DOHH2 (cell line): ENCODE measurements around the gene MAP2K6.

Source experiments
- H3F3A ChIP-seq: fragments of 200-600 bp; sonication (generic), shearing (Covaris generic); 2 replicates; pipeline ENCODE4 v1.6.0; 2016; ENCODE audit warnings: antibody characterized with exemption, mild to moderate bottlenecking; ENCODE audit not compliant: control insufficient read depth, insufficient read depth
- H3K27ac ChIP-seq: fragments of 200-600 bp; sonication (generic); 2 replicates; pipeline ENCODE4 v1.5.1; 2014; ENCODE audit warnings: low read depth, mild to moderate bottlenecking, low read length, moderate library complexity
- H3K27me3 ChIP-seq: fragments of 200-600 bp; sonication (generic); 2 replicates; pipeline ENCODE4 v1.6.1; 2014; ENCODE audit warnings: mild to moderate bottlenecking, low read length, mixed read lengths; ENCODE audit not compliant: control insufficient read depth
- H3K36me3 ChIP-seq: fragments of 200-600 bp; sonication (generic); 2 replicates; pipeline ENCODE4 v1.6.1; 2014; ENCODE audit warnings: mild to moderate bottlenecking, low read length, moderate library complexity, mixed read lengths; ENCODE audit not compliant: control insufficient read depth
- H3K4me1 ChIP-seq: fragments of 200-600 bp; sonication (generic); 2 replicates; pipeline ENCODE4 v1.6.1; 2014; ENCODE audit warnings: mild to moderate bottlenecking, low read length, mixed read lengths; ENCODE audit not compliant: control insufficient read depth
- H3K4me2 ChIP-seq: fragments of 200-600 bp; sonication (generic); 2 replicates; pipeline ENCODE4 v1.6.0; 2014; ENCODE audit warnings: mild to moderate bottlenecking, low read length, moderate library complexity
- H3K4me3 ChIP-seq: fragments of 200-600 bp; sonication (generic); 2 replicates; pipeline ENCODE4 v1.5.1; 2014; ENCODE audit warnings: mild to moderate bottlenecking, low read length, mixed read lengths
- H3K79me2 ChIP-seq: fragments of 200-600 bp; sonication (generic); 2 replicates; pipeline ENCODE4 v1.6.1; 2014; ENCODE audit warnings: mild to moderate bottlenecking, low read length, mixed read lengths; ENCODE audit not compliant: control insufficient read depth
- H3K9me2 ChIP-seq: fragments of 200-600 bp; sonication (generic); replicated peaks from 2 replicates; pipeline ENCODE4 v1.6.1; 2014; ENCODE audit warnings: mild to moderate bottlenecking, low read length, mixed read lengths; ENCODE audit not compliant: control insufficient read depth
- H3K9me3 ChIP-seq: fragments of 200-600 bp; sonication (generic); 2 replicates; pipeline ENCODE4 v1.6.1; 2014; ENCODE audit warnings: antibody characterized with exemption, low read length, mixed read lengths; ENCODE audit not compliant: control insufficient read depth, insufficient read depth
- H4K20me1 ChIP-seq: fragments of 200-600 bp; sonication (generic); 2 replicates; pipeline ENCODE4 v1.6.0; 2014; ENCODE audit warnings: low read depth, mild to moderate bottlenecking, antibody characterized with exemption, low read length, moderate library complexity; ENCODE audit not compliant: control insufficient read depth, insufficient read depth
- EZH2phosphoT487 ChIP-seq: fragments of 200-600 bp; sonication (generic); IDR thresholded peaks from 2 replicates; pipeline ENCODE4 v1.6.1; 2017; ENCODE audit warnings: borderline replicate concordance, mild to moderate bottlenecking, antibody characterized with exemption, low read length, moderate library complexity, mixed read lengths
- TF ChIP-seq, protein P1 (sequence below): fragments of 200-600 bp; sonication (generic); IDR thresholded peaks from one replicate; pipeline ENCODE4 v1.5.1; 2014; ENCODE audit warnings: antibody characterized with exemption, mild to moderate bottlenecking, low read depth, low read length; ENCODE audit not compliant: poor library complexity, severe bottlenecking

MAP2K6 gene

DNA sequence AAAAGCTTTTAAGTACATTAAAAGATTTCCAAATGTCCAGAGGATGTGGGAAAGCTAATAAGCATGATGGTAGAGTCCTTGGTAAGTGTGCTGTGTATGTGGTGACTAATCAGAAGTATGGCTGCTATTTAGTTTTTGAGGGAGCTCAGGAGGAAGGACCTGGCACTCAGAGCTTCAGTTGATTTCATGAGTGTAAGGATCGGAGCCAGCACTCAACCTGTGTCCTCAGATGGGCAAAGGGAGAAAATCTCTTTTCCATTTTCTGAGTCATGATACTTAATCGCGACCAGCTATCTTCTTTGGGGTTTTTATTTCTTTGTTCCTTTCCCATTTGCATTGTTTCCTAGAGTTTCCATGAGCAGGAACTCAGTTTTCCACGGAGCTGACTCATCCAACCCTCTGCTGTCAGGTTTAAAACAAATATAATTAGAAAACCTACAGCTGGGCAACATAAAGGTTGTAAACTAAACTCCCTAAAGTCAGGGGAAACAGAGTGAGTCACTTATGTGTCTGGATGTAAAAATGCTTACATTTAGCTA lies 125.4 kb downstream of the MAP2K6 start:
- no peaks in the 10 kb centered on the region for H4K20me1 ChIP-seq
- no peak overlapping the region for H3K4me2 ChIP-seq
- H3K4me3 ChIP-seq: no peak overlapping the region
- no peaks in the 10 kb centered on the region for H3K27me3 ChIP-seq
- H3K9me2 ChIP-seq: no peaks in the 10 kb centered on the region
- no peak overlapping the region for H3K27ac ChIP-seq
- no peak for TF ChIP-seq EZH2phosphoT487
- TF ChIP-seq, protein P1, sequence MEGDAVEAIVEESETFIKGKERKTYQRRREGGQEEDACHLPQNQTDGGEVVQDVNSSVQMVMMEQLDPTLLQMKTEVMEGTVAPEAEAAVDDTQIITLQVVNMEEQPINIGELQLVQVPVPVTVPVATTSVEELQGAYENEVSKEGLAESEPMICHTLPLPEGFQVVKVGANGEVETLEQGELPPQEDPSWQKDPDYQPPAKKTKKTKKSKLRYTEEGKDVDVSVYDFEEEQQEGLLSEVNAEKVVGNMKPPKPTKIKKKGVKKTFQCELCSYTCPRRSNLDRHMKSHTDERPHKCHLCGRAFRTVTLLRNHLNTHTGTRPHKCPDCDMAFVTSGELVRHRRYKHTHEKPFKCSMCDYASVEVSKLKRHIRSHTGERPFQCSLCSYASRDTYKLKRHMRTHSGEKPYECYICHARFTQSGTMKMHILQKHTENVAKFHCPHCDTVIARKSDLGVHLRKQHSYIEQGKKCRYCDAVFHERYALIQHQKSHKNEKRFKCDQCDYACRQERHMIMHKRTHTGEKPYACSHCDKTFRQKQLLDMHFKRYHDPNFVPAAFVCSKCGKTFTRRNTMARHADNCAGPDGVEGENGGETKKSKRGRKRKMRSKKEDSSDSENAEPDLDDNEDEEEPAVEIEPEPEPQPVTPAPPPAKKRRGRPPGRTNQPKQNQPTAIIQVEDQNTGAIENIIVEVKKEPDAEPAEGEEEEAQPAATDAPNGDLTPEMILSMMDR: no peak
- no peaks in the 10 kb centered on the region for H3K4me1 ChIP-seq
- no peaks in the 10 kb centered on the region for H3K9me3 ChIP-seq
- H3K36me3 ChIP-seq: no peaks in the 10 kb centered on the region
- H3F3A ChIP-seq: no peaks in the 10 kb centered on the region
- H3K79me2 ChIP-seq: no peaks in the 10 kb centered on the region

DNA sequence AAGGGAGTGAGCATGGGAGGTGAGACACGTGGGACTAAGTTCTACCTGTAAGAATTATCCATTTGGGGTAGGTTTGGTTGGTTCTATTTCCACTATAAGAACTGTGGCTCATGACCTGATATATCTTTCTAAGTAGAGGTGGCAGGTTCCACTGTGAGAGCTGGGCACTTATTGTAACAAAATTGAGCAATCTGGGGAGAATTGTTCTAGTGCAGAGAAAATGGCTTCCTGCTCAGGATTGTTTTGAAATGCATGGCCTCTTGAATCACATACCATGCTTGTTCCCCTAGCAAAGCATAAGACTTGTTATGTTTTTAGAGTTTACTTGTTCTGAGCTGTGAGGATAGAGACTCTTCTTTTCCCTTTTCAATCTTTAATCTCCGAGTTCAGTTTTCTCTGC lies 125.9 kb downstream of the MAP2K6 start:
- H3K79me2 ChIP-seq: no peaks in the 10 kb centered on the region
- H4K20me1 ChIP-seq: no peaks in the 10 kb centered on the region
- H3K9me2 ChIP-seq: no peaks in the 10 kb centered on the region
- H3F3A ChIP-seq: no peaks in the 10 kb centered on the region
- H3K4me2 ChIP-seq: no peak overlapping the region
- TF ChIP-seq EZH2phosphoT487: no peak
- TF ChIP-seq, protein P1: no peak
- no peaks in the 10 kb centered on the region for H3K36me3 ChIP-seq
- H3K9me3 ChIP-seq: no peaks in the 10 kb centered on the region
- H3K27me3 ChIP-seq: no peaks in the 10 kb centered on the region
- no peak overlapping the region for H3K4me3 ChIP-seq
- no peak overlapping the region for H3K27ac ChIP-seq
- H3K4me1 ChIP-seq: no peaks in the 10 kb centered on the region

DNA sequence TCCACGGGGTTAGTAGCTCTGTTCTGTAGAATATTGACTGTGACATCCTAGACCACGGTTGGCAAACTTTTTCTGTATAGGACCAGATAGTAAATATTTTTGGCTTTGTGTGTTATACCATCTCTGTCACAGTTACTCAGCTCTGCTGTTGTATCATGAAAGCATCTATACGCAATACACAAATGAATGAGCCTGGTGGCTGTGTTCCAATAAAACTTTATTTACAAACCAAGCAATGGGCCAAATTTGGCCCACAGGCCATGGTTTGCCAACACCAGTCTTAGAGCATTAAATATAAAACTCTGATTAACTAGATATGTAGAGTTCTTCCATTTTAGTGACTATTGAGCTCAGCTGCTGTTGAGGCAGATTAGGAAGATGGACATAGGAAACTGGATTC lies 132.7 kb downstream of the MAP2K6 start:
- peaks cover 8% of the 10 kb centered on the region for H3K4me1 ChIP-seq
- H3K9me3 ChIP-seq: no peaks in the 10 kb centered on the region
- no peak overlapping the region for H3K4me2 ChIP-seq
- no peaks in the 10 kb centered on the region for H3K27me3 ChIP-seq
- H4K20me1 ChIP-seq: no peaks in the 10 kb centered on the region
- H3K9me2 ChIP-seq: no peaks in the 10 kb centered on the region
- TF ChIP-seq, protein P1: no peak
- no peak for TF ChIP-seq EZH2phosphoT487
- no peak overlapping the region for H3K4me3 ChIP-seq
- no peak overlapping the region for H3K27ac ChIP-seq
- no peaks in the 10 kb centered on the region for H3F3A ChIP-seq
- H3K36me3 ChIP-seq: no peaks in the 10 kb centered on the region
- no peaks in the 10 kb centered on the region for H3K79me2 ChIP-seq
